HepG2 (cell line): ENCODE results near the gene JAGN1. TPM values are rescaled to one million over a fixed set of nuclear protein-coding genes. Genes with fewer than 3 reads are reported as not detected.

Experiments used
- ARID5B ChIP-seq: IDR thresholded peaks from 2 replicates; pipeline ENCODE4 v1.4.0; 2020; ENCODE audit warnings: mild to moderate bottlenecking, missing genetic modification reagents
- GLMP ChIP-seq: sonication (generic); formaldehyde crosslinking; IDR thresholded peaks from 2 replicates; pipeline ENCODE4 v1.9.0; 2021; ENCODE audit warnings: missing genetic modification reagents, mild to moderate bottlenecking, borderline replicate concordance
- HOXD1 ChIP-seq: sonication (generic); formaldehyde crosslinking; IDR thresholded peaks from 2 replicates; pipeline ENCODE4 v1.5.0; 2020; ENCODE audit warnings: missing genetic modification reagents
- KMT2A ChIP-seq: sonication (generic); formaldehyde crosslinking; IDR thresholded peaks from 2 replicates; pipeline ENCODE4 v1.4.0; 2020; ENCODE audit warnings: missing genetic modification reagents
- MAZ ChIP-seq, 2 experiments: sonication (generic) in 1 of 2; formaldehyde crosslinking in 1 of 2; IDR thresholded peaks; 2 replicates each; pipeline versions ENCODE4 v1.5.0 to v1.6.1; 2012 to 2020; ENCODE audit warnings: low read depth in 2 of 2, mild to moderate bottlenecking in 2 of 2, borderline replicate concordance in 1 of 2, improper control_type of control experiment in 1 of 2, low read length in 1 of 2, missing genetic modification reagents in 1 of 2, moderate library complexity in 1 of 2
- MIER2 ChIP-seq: IDR thresholded peaks from 2 replicates; pipeline ENCODE4 v1.6.1; 2016; ENCODE audit warnings: missing biosample characterization, missing genetic modification reagents
- NONO ChIP-seq, 2 experiments: fragments of 450-650 bp in 1 of 2; sonication (generic) in 1 of 2; formaldehyde crosslinking in 1 of 2; IDR thresholded peaks in 1 of 2; conservative IDR thresholded peaks in 1 of 2; 2 replicates each; pipeline versions ENCODE4 v1.6.1 to v1.8.0; 2017 to 2022; ENCODE audit warnings: mild to moderate bottlenecking in 1 of 2, missing genetic modification reagents in 1 of 2, moderate library complexity in 1 of 2
- SRSF9 ChIP-seq: fragments of 200-400 bp; formaldehyde crosslinking; IDR thresholded peaks from 2 replicates; pipeline ENCODE4 v1.6.1; 2018; ENCODE audit warnings: borderline replicate concordance, mild to moderate bottlenecking, low read depth, low read length; ENCODE audit not compliant: insufficient read depth, poor library complexity, severe bottlenecking
- THAP11 ChIP-seq: IDR thresholded peaks from 2 replicates; pipeline ENCODE4 v1.6.1; 2016; ENCODE audit warnings: missing biosample characterization, missing genetic modification reagents
- THAP9 ChIP-seq: sonication (generic); formaldehyde crosslinking; IDR thresholded peaks from 2 replicates; pipeline ENCODE4; 2020; ENCODE audit warnings: missing genetic modification reagents, mild to moderate bottlenecking, borderline replicate concordance
- ZBTB10 ChIP-seq: sonication (generic); formaldehyde crosslinking; IDR thresholded peaks from 2 replicates; pipeline ENCODE4 v1.4.0; 2020; ENCODE audit warnings: missing genetic modification reagents, borderline replicate concordance
- ZFP41 ChIP-seq: sonication (generic); formaldehyde crosslinking; IDR thresholded peaks from 2 replicates; pipeline ENCODE4 v1.4.0; 2020; ENCODE audit warnings: mild to moderate bottlenecking, missing genetic modification reagents, borderline replicate concordance
- ZNF180 ChIP-seq: sonication (generic); formaldehyde crosslinking; IDR thresholded peaks from 2 replicates; pipeline ENCODE4 v1.4.0; 2020; ENCODE audit warnings: low read depth, missing genetic modification reagents, borderline replicate concordance
- ZNF343 ChIP-seq: sonication (generic); formaldehyde crosslinking; IDR thresholded peaks from 2 replicates; pipeline ENCODE4 v1.4.0; 2020; ENCODE audit warnings: mild to moderate bottlenecking, missing genetic modification reagents
- ZNF605 ChIP-seq: sonication (generic); formaldehyde crosslinking; IDR thresholded peaks from 2 replicates; pipeline ENCODE4 v1.8.0; 2022; ENCODE audit warnings: mild to moderate bottlenecking, missing genetic modification reagents
- ZSCAN30 ChIP-seq: sonication (generic); formaldehyde crosslinking; IDR thresholded peaks from 2 replicates; pipeline ENCODE4 v1.5.0; 2020; ENCODE audit warnings: mild to moderate bottlenecking, missing genetic modification reagents
- polyA plus RNA-seq, 8 experiments: library from polyadenylated mRNA; depleted of rRNA in 3 of 8; stranded (reverse) in 7 of 8; unstranded in 1 of 8; fragments of >200 nt; fragmentation: Illumina TruSeq in 4 of 8; extraction: Trizol in 4 of 8; gene quantifications; 2 replicates each; pipeline versions ENCODE4 v1.2.1 to v1.2.3, GENCODE V29; 2011 to 2016; ENCODE audit warnings: low read depth in 4 of 8, missing spikeins in 1 of 8, mixed read lengths in 1 of 8; ENCODE audit not compliant: insufficient read depth in 1 of 8
- total RNA-seq, 5 experiments: library from RNA; depleted of rRNA; stranded (reverse); fragments of >200 nt; fragmentation: Illumina TruSeq; extraction: Trizol; gene quantifications; 2 replicates each; pipeline ENCODE4 v1.2.3, GENCODE V29; 2016; ENCODE audit warnings: low read depth in 1 of 5

The JAGN1 gene
- total and polyA plus RNA-seq, 2 of the 13 experiments (the other 11 are each of a cell fraction or from before 2014, with no cell fraction given) = 49.9 to 50.9 TPM

DNA sequence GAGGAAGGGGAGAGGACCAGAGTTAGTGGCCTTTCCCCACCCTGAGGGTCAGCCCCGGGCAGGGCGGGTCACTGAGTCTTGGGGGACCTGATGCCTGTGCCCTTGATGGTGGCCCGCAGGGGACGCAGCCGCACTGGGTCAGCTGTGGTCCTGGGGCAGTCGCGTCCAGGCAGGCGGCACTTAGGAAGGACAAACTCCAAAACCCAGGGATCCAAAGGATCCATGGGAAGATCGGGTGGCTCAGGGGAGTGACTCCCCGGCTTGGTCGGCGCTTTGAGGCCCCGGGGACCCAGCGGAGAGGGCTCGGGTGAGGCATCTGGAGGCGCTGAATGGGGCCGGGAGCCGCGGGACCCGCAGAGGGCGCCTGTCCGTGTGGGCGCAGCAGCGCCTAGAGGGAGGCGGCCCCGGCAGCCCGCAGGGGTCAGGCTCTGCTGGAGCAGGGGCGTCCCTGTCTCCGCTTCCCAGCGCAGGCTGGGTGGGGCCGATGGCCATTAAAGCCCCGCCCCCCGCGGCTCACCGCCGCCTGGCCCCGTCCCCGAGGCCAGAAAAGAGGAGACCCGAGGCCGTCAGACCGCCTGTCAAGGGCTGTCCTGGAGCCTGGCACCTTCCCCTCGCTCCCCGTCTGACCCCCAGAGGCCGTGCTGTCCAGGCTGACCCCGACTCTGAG, 27.9 kb upstream of the JAGN1 start (continued):
- TF ChIP-seq ZBTB10 (CRISPR knock-in tag) (0 out of 2 replicates have a peak, but pooled peaks have one; percentile 22), NONO (IDR thresholded peaks at IDR 0.05) (no peak), NONO (CRISPR knock-in tag; conservative IDR thresholded peaks at IDR 0.05) (peak; percentile 48; the same call in 1 of the 2 replicates), THAP9 (CRISPR knock-in tag) (peak; percentile 38; the same call in 1 of the 2 replicates), HOXD1 (CRISPR knock-in tag) (no peak), ZNF605 (CRISPR knock-in tag) (peak; percentile 46; the same call in 1 of the 2 replicates), ZFP41 (peak; percentile 77; the same call in 1 of the 2 replicates), ZNF180 (no peak), ARID5B (CRISPR knock-in tag) (peak; percentile 73; the same call in 1 of the 2 replicates), MAZ (IDR thresholded peaks at IDR 0.05; ENCODE audit: borderline replicate concordance, low read depth, low read length) (peak; percentile 81; the same call in 1 of the 2 replicates), MAZ (CRISPR knock-in tag; IDR thresholded peaks at IDR 0.05; ENCODE audit: low read depth) (0 out of 2 replicates have a peak, but pooled peaks have one; percentile 39), SRSF9 (no peak), MIER2 (CRISPR knock-in tag) (0 out of 2 replicates have a peak, but pooled peaks have one; percentile 30), GLMP (CRISPR knock-in tag) (no peak), THAP11 (peak; percentile 44; the same call in 1 of the 2 replicates), ZNF343 (peak; percentile 61; the same call in 1 of the 2 replicates), ZSCAN30 (CRISPR knock-in tag) (peak; percentile 25; the same call in 1 of the 2 replicates), KMT2A (CRISPR knock-in tag) (peak; percentile 78; the same call in 1 of the 2 replicates)
